Measurements from ENCODE around the gene D2HGDH.
"Not testable (repeated sequence)": the region's sequence is repeated elsewhere in the genome, so short reads cannot be mapped to it uniquely, and the experiment has no call there.

Gene D2HGDH

GRCh38 chr2:241748468-241749256, 14.2 kb downstream of the D2HGDH start:
- no peak for DNase-seq (ENCODE audit: low read depth in 2 of 2, low spot score in 1 of 2)

DNA sequence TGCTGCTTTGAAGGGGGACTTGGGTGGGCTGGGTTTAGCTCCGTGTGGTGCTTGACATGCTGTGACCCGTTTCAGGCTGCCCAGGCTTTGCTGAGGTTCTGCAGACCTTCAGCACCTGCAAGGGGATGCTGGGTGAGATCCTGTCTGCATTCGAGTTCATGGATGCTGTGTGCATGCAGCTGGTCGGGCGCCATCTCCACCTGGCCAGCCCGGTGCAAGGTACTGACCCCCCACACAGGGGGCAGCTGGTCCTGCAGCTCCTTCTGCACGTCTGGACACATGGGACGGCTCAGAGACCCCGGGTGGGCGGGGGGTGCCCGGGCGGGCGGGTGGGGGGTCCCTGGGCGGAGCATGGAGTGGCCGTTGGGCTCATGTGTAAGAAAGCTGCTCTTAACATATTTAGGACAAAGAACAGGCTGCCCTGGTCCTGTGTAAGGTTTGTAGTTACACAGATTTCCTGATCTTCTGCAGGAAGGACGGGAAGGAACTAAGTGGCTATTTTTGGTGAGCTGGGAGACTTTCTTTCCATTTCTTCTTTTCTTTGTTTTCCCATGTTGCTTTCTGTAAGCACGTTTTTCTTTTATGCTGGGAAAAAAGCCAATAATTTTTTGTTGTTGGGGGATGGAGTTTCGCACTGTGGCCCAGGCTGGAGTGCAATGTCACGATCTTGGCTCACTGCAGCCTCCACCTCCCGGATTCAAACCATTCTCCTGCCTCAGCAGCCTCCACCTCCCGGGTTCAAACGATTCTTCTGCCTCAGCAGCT, 15.8 kb downstream of the D2HGDH start:
- DNase-seq (ENCODE audit: low read depth in 2 of 2, low spot score in 1 of 2), result no peak

GRCh38 chr2:241751152-241751551, 16.7 kb downstream of the D2HGDH start:
- no peak for DNase-seq (ENCODE audit: low read depth in 2 of 2, low spot score in 1 of 2)

- DNase-seq (ENCODE audit: low read depth in 2 of 2, low spot score in 1 of 2), result no peak
These were observed 17.3 kb downstream of the D2HGDH start for GRCh38 chr2:241751776-241752175.

DNA sequence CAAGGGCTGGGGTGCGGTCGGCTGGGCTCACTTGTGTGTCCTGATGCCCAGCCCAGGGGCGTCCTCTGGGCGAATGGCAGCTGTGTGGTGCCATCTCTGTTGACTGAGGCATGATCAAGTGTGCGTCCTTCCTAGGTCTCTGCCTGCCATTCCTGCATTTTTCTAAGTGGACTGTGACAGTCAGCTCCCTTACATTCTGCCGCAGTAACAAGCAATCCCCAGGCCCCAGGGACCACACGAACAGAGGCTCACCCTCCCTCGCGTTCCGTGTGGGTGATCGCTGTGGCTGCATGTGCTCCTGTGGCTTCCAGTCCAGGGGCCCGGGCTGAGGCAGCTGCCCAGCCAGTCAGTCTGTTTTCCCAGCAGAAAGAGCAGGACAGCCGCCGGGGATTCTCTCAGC, 17.8 kb downstream of the D2HGDH start:
- no peak for DNase-seq (ENCODE audit: low read depth in 2 of 2, low spot score in 1 of 2)

GRCh38 chr2:241752689-241753276, 18.4 kb downstream of the D2HGDH start:
- DNase-seq (ENCODE audit: low read depth in 2 of 2, low spot score in 1 of 2), result no peak

DNA sequence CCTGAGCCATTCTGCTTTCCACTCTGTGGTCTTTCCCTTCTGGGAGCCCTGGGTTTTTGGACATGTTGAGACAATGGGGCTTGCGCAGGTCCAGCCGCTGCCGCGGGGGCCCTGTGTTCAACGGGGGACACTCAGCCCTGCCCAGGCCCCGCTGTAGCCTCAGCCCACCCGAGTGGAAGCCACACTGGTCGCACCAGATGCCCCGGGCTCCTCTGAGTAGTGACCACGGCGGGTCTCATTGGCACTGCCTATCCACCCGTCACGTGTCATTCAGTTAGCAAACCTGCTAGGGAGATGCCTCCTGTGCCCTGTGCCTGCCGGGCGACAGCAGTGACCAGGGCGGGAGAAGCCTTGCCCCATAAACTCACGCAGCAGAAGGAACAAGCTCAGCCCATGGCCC, 19.1 kb downstream of the D2HGDH start:
- DNase-seq (ENCODE audit: low read depth in 2 of 2, low spot score in 1 of 2), result no peak

DNA sequence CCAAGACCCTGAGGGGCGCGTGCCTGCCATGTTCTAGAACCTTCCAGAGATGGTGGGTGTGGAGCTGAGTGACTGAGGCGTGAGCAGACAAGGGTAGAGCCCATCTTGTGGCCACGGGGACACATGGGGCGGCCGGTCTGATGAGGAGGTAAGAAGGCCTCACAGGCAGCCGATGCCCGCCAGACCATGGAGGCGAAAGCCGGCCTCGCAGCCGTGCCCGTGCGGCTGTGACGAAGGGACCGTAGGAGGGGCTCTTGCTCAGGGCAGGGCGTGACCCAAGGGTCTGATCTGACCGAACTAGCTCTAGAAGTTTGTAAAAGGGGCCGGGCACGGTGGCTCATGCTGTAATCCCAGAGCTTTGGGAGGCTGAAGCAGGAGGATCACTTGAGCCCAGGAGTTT, 19.6 kb downstream of the D2HGDH start:
- no peak for DNase-seq (ENCODE audit: low read depth in 2 of 2, low spot score in 1 of 2)

DNA sequence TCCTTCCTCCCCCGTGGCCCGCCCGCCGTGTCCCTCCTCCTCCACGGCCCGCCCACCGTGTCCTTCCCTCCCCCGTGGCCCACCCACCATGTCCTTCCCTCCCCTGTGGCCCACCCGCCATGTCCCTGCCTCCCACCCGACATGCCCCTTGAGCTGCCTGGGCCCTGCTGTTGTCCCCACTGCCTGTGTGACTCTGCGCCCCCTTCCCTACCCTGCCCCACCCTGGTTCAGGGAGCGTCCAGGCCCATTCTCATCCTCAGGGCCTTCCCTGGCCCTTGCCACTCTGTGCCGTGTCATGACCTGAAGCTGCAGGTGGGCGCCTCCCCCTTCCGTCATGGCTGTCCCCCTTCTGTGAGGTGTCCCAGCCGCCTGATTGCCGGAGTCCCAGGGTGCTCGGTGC, 20.7 kb downstream of the D2HGDH start:
- no peak for DNase-seq (ENCODE audit: low read depth in 2 of 2, low spot score in 1 of 2)

DNA sequence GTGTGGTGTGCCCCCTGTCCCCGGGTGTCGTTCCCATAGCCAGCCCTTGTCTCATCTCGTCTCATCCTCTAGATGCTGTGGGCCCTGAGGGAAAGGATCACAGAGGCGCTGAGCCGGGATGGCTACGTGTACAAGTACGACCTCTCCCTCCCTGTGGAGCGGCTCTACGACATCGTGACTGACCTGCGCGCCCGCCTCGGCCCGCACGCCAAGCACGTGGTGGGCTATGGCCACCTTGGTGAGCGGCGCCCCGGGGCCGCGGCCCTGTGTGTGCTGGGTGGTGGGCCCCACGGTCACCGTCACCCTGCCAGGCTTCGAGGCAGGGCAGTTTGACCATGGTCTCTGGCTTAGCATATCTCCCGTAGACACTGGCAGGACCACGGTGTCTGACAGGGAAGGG, 21.3 kb downstream of the D2HGDH start:
- DNase-seq (ENCODE audit: low read depth in 2 of 2, low spot score in 1 of 2), result no peak

DNA sequence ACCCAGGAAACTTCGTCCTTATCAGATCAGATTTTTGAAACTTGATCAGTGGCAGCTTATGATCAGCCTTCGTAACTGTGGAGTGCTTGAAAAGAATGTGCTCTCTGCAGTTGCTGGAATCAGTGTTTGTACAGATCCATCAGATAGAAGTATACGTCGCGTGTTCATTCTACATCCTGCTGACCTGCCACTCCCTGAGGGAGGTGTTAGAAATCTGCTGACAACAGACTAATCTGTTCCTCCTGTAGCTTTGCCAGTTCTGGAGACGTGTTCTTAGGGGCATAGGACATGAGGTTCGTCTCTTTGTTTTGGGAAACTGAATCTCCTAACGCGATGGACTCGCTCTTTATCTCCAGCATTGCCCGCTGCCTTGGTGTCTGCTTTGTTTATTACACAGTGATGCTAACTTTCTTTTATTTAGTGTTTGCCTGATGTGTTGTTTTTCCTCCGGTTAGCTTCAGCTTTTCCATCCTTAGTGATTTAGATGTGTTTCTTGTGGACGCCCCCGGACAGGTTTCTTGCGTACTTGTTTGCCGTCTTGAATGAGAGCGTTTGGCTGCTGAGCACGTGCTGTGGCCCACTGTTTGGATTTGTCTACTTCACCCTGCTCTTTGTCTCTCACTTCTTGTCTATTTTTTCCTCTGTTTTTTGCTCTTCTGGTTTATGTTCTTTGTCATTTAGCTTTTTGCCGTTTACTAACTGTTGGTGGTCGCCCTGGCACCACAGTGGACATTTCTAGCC, 24.8 kb downstream of the D2HGDH start:
- DNase-seq (ENCODE audit: low read depth in 2 of 2, low spot score in 1 of 2), result no peak

GRCh38 chr2:241759893-241760292, 25.5 kb downstream of the D2HGDH start:
- DNase-seq (ENCODE audit: low read depth in 2 of 2, low spot score in 1 of 2), result not testable (repeated sequence)

GRCh38 chr2:241760301-241760771, 25.9 kb downstream of the D2HGDH start:
- DNase-seq (ENCODE audit: low read depth in 2 of 2, low spot score in 1 of 2), result no peak

DNA sequence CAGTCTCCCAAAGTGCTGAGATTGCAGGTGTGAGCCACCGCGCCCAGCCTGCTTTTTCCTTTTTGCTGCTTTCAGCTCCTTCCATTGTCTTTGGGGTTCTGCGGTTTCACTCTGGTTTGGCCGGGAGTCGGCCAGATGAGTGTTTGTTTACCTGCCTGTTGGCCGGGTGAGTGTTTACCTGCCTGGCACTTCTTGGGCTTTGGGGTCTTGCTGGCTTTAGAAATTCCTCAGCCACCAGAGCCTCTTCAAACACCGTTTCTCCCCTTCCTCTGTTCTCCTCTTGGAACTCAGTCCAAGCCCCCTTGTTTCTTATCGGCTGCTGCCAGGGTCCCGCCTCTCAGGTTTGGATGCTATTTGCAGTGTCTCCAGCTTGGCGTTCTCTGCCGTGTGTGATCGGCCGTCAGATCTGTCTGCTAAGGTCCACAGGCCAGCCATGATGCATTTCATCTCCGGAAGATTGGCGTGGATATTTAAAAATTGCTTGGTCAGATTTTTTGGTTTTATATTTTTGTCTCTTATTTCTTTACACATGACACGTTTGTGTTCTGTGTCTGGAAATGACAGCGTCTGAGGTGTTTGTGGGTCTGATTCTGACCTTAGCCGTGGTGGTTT, 28.0 kb downstream of the D2HGDH start:
- DNase-seq (ENCODE audit: low read depth in 2 of 2, low spot score in 1 of 2), result no peak

DNA sequence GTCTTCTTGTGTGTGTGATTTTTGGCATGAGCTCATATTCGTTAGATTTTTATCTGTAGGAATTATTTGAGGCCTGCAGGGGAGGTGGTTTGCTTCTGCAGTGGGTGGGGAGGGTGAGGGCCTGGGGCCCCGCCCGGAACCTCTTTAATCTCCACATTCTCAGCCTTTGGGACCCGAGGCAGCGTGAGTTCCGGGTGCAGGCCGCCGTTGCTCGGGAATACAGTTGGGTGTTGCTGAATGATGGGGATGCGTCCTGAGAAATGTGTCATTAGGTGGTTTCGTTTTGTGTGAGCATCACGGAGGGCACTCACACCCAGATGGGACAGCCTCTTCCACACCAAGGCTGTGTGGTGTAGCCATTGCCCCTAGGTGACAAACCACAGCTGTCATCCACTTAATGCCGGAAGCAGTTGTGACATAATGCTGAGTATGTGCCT, 28.5 kb downstream of the D2HGDH start:
- DNase-seq (ENCODE audit: low read depth in 2 of 2, low spot score in 1 of 2), result peak; percentile 42 to 53

DNA sequence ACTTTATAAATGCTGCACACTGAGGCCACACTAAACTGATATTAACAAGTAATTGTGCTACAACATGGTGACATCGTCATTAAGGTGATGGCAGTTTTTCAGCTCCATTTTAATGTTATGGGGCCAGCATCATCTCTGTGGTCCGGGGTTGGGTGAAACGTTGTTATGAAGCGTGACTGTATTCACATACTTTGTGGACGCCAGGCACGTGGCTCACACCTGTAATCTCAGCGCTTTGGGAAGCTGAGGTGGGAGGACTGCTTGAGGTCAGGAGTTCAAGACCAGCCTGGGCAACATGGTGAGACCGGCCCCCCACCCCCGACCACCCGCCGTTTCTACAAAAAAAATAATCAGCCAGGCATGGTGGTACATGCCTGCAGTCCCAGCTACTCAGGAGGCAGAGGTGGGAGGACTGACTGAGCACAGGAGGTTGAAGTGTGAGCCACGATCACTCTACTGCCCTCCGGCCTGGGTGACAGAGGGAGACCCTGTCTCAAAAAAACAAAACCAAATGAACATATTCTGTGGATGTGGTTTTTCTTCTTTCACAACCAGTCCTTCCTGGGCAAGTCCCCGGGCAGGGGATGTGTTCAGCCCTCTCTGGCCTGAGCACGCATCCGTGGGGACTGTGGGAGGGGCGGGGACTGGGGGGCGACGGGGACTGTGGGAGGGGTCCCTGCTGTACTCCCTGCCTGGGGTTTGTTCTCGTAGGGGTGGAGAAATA, 29.3 kb downstream of the D2HGDH start:
- no peak for DNase-seq (ENCODE audit: low read depth in 2 of 2, low spot score in 1 of 2)

- DNase-seq (ENCODE audit: low read depth in 2 of 2, low spot score in 1 of 2), result no peak
These were observed 30.1 kb downstream of the D2HGDH start for GRCh38 chr2:241764275-241765241.

DNA sequence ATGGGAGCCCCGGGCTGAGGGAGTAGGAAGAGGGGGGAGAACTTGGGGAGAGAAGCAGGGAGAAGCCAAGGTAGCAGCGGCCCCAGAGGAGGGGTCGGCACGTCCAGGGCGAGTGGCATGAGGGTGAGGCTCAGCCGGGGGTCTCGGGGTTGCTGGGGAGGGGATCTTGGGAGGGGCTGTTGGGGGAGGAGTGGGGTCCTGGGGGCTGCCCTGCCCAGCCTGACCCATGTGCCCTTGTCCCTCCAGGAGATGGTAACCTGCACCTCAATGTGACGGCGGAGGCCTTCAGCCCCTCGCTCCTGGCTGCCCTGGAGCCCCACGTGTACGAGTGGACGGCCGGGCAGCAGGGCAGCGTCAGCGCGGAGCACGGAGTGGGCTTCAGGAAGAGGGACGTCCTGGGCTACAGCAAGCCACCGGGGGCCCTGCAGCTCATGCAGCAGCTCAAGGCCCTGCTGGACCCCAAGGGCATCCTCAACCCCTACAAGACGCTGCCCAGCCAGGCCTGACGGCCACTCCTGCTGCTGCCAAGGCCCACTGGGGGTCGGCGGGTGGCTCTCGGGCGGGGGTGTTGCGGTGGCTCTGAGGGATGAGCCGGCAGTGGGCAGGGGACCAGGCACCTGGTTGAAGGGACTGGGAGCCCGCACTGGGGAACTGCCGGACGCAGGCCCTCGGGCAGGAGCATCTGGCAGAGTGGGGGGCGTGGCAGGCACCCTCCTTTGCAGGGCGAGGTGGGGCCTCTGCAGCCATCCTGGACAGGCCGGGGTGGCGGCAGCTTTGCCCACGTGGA, 33.2 kb downstream of the D2HGDH start:
- DNase-seq (ENCODE audit: low read depth in 2 of 2, low spot score in 1 of 2), result no peak

Measured in stimulated activated CD8-positive, alpha-beta memory T cell treated with anti-CD3 and anti-CD28 coated beads, Interleukin-4, amount 100 ng/mL, for 1 hour (primary cell).